HepG2 (cell line): ENCODE data around the gene RAB3GAP1. TPM values are rescaled to one million over a fixed set of nuclear protein-coding genes. Genes with fewer than 3 reads are reported as not detected.

ENCODE experiments used
- EHMT2 ChIP-seq: fragments of 200-600 bp; sonication (generic); IDR thresholded peaks from 2 replicates; pipeline ENCODE4 v1.7.0; 2017; ENCODE audit warnings: antibody characterized with exemption, low read depth, low read length, borderline replicate concordance
- ELF3 ChIP-seq: IDR thresholded peaks from 2 replicates; pipeline ENCODE4 v1.6.1; 2016; ENCODE audit warnings: missing genetic modification reagents, missing compliant biosample characterization
- GABPB1 ChIP-seq: IDR thresholded peaks from 2 replicates; pipeline ENCODE4 v1.6.1; 2016; ENCODE audit warnings: mild to moderate bottlenecking, missing genetic modification reagents, moderate library complexity, missing compliant biosample characterization
- HIVEP1 ChIP-seq: sonication (generic); formaldehyde crosslinking; IDR thresholded peaks from 2 replicates; pipeline ENCODE4 v1.4.0; 2020; ENCODE audit warnings: mild to moderate bottlenecking, missing genetic modification reagents
- NCOR1 ChIP-seq: fragments of 200-600 bp; sonication (generic); IDR thresholded peaks from 2 replicates; pipeline ENCODE4 v1.7.0; 2017; ENCODE audit warnings: antibody characterized with exemption, low read length, borderline replicate concordance
- PRDM4 ChIP-seq: sonication (generic); formaldehyde crosslinking; IDR thresholded peaks from 2 replicates; pipeline ENCODE4 v1.9.0; 2021; ENCODE audit warnings: missing genetic modification reagents, borderline replicate concordance
- SALL2 ChIP-seq: sonication (generic); formaldehyde crosslinking; IDR thresholded peaks from 2 replicates; pipeline ENCODE4 v1.8.1; 2023; ENCODE audit warnings: mild to moderate bottlenecking, missing genetic modification reagents, inconsistent platforms
- SP1 ChIP-seq, 2 experiments: fragments of 450-650 bp in 1 of 2; sonication (generic) in 1 of 2; formaldehyde crosslinking in 1 of 2; IDR thresholded peaks; 2 replicates each; pipeline versions ENCODE4 v1.4.0 to v1.6.1; 2016 to 2020; ENCODE audit warnings: missing genetic modification reagents in 1 of 2
- TCF7 ChIP-seq: sonication (generic); IDR thresholded peaks from 2 replicates; pipeline ENCODE4 v1.6.1; 2016; ENCODE audit warnings: antibody characterized with exemption, low read depth
- ZBTB21 ChIP-seq: sonication (generic); formaldehyde crosslinking; IDR thresholded peaks from 2 replicates; pipeline ENCODE4 v1.4.0; 2020; ENCODE audit warnings: missing genetic modification reagents
- ZC3H4 ChIP-seq: sonication (generic); formaldehyde crosslinking; IDR thresholded peaks from 2 replicates; pipeline ENCODE4 v1.4.0; 2020; ENCODE audit warnings: missing genetic modification reagents, borderline replicate concordance
- ZFP82 ChIP-seq: sonication (generic); formaldehyde crosslinking; IDR thresholded peaks from 2 replicates; pipeline ENCODE4 v1.5.1; 2020; ENCODE audit warnings: mild to moderate bottlenecking, missing genetic modification reagents, borderline replicate concordance
- ZMYM3 ChIP-seq: sonication (generic); formaldehyde crosslinking; IDR thresholded peaks from 2 replicates; pipeline ENCODE4 v1.5.1; 2020; ENCODE audit warnings: mild to moderate bottlenecking, missing genetic modification reagents
- ZNF232 ChIP-seq: sonication (generic); formaldehyde crosslinking; IDR thresholded peaks from 2 replicates; pipeline ENCODE4 v1.4.0; 2020; ENCODE audit warnings: missing genetic modification reagents, borderline replicate concordance
- ZNF331 ChIP-seq: sonication (generic); formaldehyde crosslinking; IDR thresholded peaks from 2 replicates; pipeline ENCODE4 v1.4.0; 2020; ENCODE audit warnings: missing genetic modification reagents
- ZNF460 ChIP-seq: sonication (generic); formaldehyde crosslinking; IDR thresholded peaks from 2 replicates; pipeline ENCODE4 v1.5.1; 2020; ENCODE audit warnings: missing genetic modification reagents, mild to moderate bottlenecking, borderline replicate concordance
- ZNF558 ChIP-seq: sonication (generic); formaldehyde crosslinking; IDR thresholded peaks from 2 replicates; pipeline ENCODE4 v1.9.0; 2022; ENCODE audit warnings: mild to moderate bottlenecking, missing genetic modification reagents, borderline replicate concordance
- ZNF589 ChIP-seq: sonication (generic); formaldehyde crosslinking; conservative IDR thresholded peaks from 2 replicates; pipeline ENCODE4 v1.8.0; 2022; ENCODE audit warnings: mild to moderate bottlenecking, moderate library complexity, missing genetic modification reagents
- ZNF782 ChIP-seq: sonication (generic); formaldehyde crosslinking; IDR thresholded peaks from 2 replicates; pipeline ENCODE4 v1.4.0; 2020; ENCODE audit warnings: missing genetic modification reagents, mild to moderate bottlenecking, borderline replicate concordance
- polyA plus RNA-seq, 8 experiments: library from polyadenylated mRNA; depleted of rRNA in 3 of 8; stranded (reverse) in 7 of 8; unstranded in 1 of 8; fragments of >200 nt; fragmentation: Illumina TruSeq in 4 of 8; extraction: Trizol in 4 of 8; gene quantifications; 2 replicates each; pipeline versions ENCODE4 v1.2.1 to v1.2.3, GENCODE V29; 2011 to 2016; ENCODE audit warnings: low read depth in 4 of 8, missing spikeins in 1 of 8, mixed read lengths in 1 of 8; ENCODE audit not compliant: insufficient read depth in 1 of 8
- total RNA-seq, 5 experiments: library from RNA; depleted of rRNA; stranded (reverse); fragments of >200 nt; fragmentation: Illumina TruSeq; extraction: Trizol; gene quantifications; 2 replicates each; pipeline ENCODE4 v1.2.3, GENCODE V29; 2016; ENCODE audit warnings: low read depth in 1 of 5
- TF ChIP-seq, protein P1 (sequence below): sonication (generic); formaldehyde crosslinking; IDR thresholded peaks from 2 replicates; pipeline ENCODE4 v1.5.1; 2020; ENCODE audit warnings: missing genetic modification reagents, mild to moderate bottlenecking, borderline replicate concordance

The RAB3GAP1 gene
- total and polyA plus RNA-seq, 2 of the 13 experiments (the other 11 are each of a cell fraction or from before 2014, with no cell fraction given): 15.2 to 48.8 TPM

GRCh38 chr2:135052042-135052876 lies at the start of gene RAB3GAP1 (continued):
- TF ChIP-seq ZNF558 (CRISPR knock-in tag) (no peak; the same call in 1 of the 2 replicates), SALL2 (CRISPR knock-in tag) (0 out of 2 replicates have a peak, but pooled peaks have one; percentile 37), HIVEP1 (no peak), ZNF331 (CRISPR knock-in tag) (peak; percentile 58), ZNF460 (CRISPR knock-in tag) (no peak), EHMT2 (0 out of 2 replicates have a peak, but pooled peaks have one; percentile 28), ZFP82 (CRISPR knock-in tag) (no peak), ELF3 (CRISPR knock-in tag) (peak; percentile 25), ZC3H4 (CRISPR knock-in tag) (no peak; the same call in 1 of the 2 replicates), ZNF589 (0 out of 2 replicates have a peak, but pooled peaks have one; percentile 25), NCOR1 (no peak), SP1 (IDR thresholded peaks at IDR 0.05) (no peak), SP1 (CRISPR knock-in tag; IDR thresholded peaks at IDR 0.05) (peak; percentile 30), ZBTB21 (CRISPR knock-in tag) (no peak), ZMYM3 (no peak), PRDM4 (CRISPR knock-in tag) (no peak), GABPB1 (no peak; the same call in 1 of the 2 replicates), ZNF782 (no peak), TCF7 (no peak), ZNF232 (CRISPR knock-in tag) (no peak)
- TF ChIP-seq, protein P1, sequence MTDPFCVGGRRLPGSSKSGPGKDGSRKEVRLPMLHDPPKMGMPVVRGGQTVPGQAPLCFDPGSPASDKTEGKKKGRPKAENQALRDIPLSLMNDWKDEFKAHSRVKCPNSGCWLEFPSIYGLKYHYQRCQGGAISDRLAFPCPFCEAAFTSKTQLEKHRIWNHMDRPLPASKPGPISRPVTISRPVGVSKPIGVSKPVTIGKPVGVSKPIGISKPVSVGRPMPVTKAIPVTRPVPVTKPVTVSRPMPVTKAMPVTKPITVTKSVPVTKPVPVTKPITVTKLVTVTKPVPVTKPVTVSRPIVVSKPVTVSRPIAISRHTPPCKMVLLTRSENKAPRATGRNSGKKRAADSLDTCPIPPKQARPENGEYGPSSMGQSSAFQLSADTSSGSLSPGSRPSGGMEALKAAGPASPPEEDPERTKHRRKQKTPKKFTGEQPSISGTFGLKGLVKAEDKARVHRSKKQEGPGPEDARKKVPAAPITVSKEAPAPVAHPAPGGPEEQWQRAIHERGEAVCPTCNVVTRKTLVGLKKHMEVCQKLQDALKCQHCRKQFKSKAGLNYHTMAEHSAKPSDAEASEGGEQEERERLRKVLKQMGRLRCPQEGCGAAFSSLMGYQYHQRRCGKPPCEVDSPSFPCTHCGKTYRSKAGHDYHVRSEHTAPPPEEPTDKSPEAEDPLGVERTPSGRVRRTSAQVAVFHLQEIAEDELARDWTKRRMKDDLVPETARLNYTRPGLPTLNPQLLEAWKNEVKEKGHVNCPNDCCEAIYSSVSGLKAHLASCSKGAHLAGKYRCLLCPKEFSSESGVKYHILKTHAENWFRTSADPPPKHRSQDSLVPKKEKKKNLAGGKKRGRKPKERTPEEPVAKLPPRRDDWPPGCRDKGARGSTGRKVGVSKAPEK (CRISPR knock-in tag): no peak
